Measurements from ENCODE around the gene TPD52L2.
"Not testable (repeated sequence)": the region's sequence is repeated elsewhere in the genome, so short reads cannot be mapped to it uniquely, and the experiment has no call there.

TPD52L2 gene

DNA sequence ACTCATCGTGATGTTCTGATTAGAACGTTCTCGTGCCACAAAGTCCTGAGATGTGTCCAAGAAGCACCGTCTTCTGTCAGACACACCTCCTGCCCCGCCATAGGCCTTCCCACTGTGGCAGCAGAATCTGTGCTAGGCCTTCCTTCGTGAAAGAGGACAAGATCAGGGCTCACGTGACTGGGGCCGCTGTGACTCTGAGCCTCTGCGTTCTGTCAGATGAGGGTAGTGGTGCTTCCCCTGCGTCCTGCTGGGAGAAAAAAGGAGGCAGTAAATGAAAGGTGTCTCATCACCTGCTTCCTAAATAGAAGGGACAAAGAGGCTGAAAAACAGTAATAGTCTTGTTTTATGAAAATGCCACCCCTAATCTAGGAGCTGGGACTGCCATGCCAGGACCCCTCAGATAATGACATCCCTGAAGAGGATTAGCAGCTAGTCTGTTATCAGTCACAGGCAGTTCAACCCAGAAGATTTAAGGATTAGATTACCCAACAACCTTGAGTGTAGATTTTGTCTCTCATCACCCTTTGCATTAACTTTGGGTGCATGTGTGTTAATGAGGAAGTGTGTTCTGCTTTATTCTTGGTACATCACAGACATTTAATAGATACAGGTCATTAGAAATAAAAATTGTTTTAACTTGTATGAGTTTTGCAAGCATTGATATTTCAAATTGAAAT, 34.0 kb downstream of the TPD52L2 start:
- DNase-seq = no peak

DNA sequence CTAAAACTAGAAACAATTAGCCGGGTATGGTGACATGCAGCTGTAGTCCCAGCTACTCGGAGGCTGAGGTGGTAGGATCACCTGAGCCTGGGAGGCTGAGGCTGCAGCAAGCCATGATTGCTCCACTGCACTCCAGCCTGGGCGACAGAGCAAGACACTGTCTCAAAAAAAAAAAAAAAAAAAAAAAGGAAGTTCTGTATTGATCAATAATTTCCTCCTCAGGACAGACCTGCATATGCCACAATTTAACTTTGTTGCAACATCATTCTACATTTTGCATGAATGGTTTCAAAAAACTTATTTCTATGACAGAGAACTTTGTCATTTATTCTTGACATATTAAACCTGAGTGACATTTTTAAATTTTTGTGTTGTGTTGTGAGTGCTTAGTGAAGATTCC, 35.3 kb downstream of the TPD52L2 start:
- no peak for DNase-seq

DNA sequence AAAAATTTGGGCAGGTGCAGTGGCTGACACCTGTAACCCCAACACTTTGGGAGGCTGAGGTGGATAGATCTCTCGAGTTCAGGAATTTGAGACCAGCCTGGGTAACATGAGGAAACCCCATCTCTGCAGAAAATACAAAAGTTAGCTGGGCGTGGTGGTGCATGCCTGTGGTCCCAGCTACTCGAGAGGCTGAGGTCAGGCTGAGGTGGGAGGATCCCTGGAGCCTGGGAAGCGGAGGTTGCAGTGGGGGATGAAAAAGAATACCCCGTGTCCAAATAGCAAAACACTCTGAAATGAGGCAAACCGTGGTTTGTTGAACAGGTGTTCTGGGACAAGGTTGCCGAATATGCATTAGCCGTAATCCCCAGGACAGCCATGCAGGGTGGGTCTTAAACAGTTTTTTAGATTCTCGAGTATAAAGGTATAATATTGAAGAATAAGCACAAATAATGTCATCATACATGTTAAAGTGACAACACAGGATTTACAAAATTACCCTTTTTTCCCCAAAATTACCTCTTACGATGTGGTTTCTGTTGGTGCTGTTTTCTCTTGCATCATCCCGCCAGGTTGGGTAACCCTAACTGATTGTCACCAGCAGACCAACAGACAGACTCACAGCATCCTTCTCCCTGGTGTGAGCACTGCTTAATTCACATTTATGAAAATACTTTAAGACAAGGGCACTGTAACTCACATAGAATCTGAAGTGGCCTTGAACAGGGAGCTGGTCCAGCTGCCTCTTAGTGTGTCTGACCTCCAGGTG, 38.9 kb downstream of the TPD52L2 start:
- DNase-seq = no peak

DNA sequence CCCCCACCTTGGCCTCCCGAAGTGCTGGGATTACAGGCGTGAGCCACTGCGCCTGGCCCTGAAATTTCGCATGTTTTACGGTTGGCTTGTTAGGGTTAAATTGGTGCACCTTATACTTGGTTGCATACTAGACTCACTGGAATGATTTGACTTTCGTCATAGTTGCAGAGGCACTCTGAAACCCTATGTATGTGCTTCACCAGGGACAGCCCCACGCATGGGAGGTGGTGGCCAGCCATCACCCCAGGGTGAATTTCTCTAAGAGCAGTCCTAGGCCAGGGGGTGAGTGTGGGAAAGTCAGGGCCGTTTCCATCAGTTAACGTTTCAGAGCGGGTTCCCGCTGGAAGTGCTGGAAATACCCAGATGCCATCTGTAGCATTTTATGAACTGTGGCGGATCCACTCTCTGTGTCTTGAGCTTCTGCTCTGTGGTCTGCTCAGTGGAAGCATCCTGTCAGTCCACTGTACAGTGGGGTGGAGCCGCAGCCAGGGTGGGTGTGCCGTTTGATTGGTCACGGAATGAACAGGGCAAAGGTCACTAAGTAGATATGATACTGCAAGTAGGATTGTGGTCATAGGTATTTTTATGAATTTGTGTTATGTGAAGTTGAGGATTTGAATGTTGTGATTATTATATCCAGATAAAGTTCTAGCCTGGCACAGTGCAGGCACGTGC, 43.1 kb downstream of the TPD52L2 start:
- DNase-seq = no peak

DNA sequence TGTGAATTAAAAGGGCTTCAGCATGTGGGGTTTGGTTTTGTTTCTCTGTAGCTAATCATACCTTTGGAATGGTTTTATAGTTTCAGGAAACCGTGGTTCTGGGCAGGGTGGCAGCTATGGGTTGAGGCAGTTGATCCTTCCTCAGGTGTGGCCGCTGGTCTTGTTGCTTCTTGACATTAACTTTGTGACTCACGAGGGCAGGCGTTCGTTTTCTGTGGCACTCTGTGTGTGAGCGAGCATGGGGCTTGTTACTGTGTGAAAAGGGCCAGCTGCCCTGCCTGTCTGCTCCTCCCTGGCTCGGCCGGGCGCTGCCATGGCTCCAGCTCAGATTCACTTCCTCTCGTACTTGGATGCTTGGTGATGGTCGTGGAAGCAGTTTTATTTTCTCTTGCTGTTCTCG, 46.1 kb downstream of the TPD52L2 start:
- DNase-seq = no peak

DNA sequence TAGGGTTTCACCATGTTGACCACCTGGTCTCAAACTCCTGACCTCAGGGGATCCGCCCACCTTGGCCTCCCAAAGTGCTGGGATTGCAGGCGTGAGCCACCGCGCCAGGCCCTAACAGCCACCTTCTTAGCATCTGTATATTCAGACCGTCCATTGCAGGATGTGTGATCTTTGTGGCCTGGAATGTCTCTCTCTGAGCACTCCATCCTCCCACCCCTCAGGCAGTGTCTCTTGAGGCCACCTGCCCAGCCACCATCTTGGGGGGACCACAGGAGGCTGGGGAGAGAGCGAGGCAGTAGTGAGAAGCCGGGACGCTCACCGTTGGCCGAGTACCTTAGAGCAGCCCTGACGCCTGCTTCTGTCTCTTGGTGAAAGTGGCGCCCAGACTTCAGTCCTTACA, 48.7 kb downstream of the TPD52L2 start:
- no peak for DNase-seq

DNA sequence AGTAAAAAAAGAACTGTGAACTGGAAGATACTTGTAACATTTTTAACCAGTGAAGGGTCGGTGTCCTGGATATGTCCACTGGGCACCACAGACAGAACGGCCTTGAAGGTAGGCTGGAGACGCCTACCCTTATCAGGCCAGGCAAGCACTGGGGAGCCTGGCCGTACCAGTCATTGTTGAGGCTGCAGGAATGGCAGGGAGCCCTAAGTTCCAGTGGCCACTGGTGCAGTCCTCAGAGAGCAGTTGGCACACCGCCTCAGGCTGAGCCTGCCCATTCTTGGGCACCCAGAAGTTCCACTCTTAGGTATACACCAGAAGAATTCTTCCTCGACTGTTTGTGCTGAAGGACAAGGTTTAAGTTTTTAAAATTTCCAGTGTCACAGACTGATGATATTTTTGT, 50.4 kb downstream of the TPD52L2 start:
- no peak for DNase-seq

DNA sequence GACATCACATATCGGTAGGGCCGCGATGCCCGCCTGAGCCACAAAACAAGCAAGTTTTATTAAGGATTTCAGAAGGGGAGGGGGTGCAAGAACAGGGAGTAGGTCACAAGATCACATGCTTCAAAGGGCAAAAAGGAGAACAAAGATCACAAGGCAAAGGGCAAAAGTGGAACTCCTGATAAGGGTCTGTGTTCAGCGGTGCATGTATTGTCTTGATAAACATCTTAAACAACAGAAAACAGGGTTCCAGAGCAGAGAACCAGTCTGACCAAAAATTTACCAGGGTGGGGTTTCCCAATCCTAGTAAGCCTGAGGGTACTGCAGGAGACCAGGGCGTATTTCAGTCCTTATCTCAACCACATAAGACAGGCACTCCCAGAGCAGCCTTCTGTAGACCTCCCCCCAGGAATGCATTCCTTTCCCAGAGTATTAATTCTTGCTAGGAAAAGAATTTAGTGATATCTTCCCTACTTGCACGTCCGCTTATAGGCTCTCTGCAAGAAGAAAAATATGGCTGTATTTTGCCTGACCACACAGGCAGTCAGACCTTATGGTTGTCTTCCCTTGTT, 51.4 kb downstream of the TPD52L2 start:
- not testable (repeated sequence) for DNase-seq

DNA sequence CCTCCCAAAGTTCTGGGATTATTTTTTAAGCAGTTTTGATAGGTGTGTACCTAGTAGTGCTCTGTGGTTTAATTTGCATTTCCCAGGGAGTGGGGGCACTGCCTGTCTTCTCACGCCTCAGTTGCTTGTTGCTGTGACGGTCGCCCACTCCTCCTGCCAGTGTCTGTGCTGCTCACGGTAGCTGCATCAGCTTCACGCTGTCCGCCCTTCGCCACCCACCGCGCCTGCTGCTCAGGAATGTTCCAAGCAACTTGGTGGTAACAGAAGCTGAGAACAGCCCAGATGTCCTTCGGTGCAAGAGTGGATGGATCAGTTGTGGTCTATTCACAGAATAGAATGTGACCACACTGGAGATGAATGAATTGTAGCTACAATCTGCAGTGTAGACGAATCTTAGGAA, 52.7 kb downstream of the TPD52L2 start:
- no peak for DNase-seq

DNA sequence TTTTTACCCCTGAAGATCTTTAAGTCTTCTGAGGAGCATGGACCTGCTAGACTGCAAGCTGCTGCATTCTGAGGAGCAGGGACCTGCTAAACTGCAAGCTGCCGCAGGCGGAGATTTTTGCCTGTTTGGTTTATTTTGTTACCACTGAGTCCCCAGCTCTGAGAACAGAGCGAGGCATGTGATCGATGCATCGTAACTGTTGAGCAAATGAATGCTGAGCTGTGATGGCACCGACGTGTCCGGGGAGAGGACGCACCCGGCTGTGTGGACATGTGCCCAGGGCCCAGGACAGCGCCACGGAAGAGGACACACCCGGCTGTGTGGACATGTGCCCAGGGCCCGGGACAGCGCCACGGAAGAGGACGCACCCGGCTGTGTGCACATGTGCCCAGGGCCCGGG, 54.1 kb downstream of the TPD52L2 start:
- no peak for DNase-seq

DNA sequence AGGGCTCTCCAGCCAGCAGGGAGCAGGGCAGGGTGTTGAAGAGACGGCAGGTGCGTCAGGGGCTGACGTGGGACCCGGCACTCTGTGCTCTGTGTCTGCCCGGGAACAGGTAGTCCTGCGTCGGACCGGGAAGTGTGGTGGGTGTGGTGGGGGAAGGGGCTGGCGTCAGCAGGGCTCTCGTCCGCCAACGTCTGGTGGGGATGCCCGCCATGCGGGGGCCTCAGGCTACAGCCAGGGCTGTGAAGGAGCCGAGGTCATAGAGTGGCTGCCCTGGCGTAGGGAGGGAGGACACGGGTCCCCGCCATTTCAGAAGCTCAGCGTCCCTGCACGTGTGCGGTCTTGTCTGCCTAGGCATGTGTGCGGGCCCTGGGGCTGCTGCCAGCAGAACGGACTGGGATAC, 55.2 kb downstream of the TPD52L2 start:
- no peak for DNase-seq

DNA sequence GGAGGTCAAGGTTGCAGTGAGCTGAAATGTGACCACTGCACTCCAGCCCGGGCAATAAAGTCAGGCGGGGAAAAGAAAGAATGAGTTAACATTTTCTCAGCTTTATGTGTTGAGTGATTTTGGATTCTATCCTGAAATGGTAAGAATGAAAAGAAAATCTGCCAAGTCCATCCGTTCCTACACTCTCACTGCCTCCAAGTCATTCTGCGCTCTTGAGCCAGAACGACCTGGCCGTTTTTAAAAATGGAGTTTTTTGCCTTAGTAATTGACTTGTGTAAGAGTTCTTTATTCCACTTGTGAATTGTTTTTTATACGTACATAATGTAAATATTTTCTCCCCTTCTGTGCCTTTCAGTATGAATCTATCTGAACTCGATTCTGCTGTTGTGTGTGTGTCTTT, 58.6 kb downstream of the TPD52L2 start:
- no peak for DNase-seq

DNA sequence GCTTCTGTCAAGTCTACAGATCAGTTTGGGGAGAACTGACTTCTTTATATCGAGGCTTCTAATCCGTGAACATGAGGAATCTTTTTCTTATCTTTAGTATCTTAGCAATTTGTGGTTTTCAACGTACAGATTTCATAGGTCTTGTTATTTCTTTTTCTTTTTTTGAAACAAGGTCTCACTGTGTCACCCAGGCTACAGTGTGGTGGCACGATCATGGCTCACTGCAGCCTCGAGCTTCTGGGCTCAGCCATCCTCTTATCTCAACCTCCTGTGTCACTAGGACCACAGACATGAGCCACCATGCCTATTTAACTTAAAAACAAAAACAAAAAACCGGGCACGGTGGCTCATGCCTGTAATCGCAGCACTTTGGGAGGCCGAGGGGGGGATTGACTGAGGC, 59.2 kb downstream of the TPD52L2 start:
- no peak for DNase-seq

DNA sequence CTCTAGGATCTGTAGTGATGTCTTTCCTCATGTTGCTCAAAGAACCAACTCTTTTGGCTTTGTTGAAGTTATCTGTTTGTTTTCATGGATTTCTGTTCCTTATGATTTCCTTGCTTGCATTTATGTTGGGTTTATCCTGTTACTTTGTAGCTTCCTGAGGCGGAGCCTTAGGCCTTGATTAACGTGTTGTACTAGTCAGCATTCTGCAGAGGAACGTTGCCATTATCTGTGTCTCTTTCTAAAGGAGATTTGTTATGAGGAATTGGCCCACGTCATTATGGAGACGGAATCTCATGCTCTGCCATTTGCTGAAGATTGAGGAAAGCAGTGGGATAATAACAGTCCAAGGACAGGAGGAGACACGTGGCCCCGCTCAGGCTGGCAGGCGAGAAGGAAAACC, 61.2 kb downstream of the TPD52L2 start:
- no peak for DNase-seq

DNA sequence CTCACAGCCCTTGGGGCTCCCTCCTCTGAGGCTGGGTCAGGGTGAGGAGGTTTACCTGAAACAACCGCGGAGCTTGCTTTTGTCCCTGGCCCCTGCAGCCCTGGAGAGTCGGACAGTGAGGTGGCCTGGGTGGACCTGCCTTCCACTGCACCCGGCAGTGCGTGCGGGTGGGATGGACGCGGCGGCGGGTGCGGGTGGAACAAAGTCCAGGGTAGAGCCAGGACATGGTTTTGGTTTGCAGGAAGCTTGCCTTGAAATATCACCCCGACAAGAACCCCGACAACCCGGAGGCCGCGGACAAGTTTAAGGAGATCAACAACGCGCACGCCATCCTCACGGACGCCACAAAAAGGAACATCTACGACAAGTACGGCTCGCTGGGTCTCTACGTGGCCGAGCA, 64.0 kb downstream of the TPD52L2 start:
- DNase-seq = no peak

DNA sequence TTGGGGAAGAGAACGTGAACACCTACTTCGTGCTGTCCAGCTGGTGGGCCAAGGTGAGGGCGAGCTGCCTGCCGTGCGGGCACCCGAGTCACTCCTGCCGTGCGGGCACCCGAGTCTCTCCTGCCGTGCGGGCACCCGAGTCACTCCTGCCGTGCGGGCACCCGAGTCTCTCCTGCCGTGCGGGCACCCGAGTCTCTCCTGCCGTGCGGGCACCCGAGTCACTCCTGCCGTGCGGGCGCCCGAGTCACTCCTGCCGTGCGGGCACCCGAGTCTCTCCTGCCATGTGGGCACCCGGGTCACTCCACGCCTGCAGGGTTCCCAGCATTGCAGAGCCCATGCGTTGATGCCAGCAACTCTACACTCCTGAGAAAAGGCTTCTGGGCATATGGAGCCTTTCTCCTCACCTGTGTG, 64.4 kb downstream of the TPD52L2 start:
- DNase-seq = not testable (repeated sequence)

DNA sequence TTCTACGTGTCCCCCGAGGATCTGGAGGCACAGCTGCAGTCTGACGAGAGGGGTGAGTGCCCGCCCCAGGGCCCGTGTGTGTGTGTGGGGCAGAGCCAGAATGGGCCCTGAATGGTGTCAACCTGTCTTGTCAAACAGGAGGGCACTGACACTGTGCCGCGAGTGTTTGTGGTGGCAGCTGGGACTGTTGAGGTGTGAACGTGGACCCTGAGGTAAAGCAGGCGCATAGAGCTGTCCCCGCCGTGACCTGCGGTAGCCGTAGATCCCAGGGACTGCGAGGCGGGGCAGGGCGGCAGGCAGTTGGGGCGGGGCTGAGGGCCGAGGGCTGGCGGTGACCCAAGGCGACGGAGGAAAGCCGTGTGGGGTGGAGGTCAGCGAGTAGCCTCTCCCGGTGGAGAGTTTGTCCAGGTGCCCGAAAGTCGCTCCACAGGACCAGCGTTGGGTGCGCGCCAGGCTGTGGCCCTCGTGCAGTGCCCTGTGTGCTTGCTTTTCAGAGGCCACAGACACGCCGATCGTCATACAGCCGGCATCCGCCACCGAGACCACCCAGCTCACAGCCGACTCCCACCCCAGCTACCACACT, 66.0 kb downstream of the TPD52L2 start:
- DNase-seq = no peak

DNA sequence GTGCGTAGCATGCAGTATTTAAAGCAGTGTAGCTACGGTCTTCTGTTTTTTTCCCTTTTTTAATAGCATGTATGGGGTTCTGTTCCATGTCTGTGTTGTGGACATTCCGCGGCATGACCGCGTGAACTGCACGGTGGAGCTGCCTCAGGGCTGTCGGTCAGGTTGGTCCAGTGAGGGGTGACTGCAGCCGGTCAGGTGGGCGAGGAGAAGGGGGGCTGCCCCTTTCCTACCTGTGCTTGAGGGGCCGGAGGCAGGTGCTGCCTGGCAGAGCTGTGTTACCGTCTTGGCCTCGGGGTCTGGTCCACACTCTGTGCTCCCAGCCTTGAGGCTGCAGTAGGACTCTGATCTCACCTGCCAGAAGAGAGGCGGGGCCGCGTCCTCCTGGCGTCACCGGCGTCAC, 66.7 kb downstream of the TPD52L2 start:
- no peak for DNase-seq

DNA sequence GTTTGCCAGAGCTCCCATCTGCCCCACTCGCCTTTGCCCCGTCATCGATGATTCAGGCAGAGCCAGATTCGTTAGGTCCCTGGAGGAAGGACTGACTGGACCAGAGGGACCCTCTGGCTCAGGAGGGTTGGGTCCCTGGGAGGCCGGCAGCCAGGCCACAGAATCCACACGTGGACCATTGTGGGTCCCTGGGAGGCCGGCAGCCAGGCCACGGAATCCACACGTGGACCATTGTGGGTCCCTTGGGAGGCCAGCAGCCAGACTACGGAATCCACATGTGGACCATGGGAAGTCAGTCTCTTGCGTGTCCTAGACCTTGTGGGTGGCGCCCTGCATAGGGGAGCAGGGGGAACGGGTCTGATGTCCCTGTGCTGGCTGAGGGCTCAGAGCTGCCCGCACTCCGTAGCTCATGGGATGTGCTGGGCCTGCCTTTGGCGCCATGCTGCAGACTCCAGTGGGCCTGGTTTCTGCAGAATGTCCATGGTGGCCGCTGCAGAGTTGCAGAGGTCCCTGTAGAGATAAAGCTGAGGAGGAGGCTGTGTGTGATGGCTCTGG, 67.6 kb downstream of the TPD52L2 start:
- no peak for DNase-seq

DNA sequence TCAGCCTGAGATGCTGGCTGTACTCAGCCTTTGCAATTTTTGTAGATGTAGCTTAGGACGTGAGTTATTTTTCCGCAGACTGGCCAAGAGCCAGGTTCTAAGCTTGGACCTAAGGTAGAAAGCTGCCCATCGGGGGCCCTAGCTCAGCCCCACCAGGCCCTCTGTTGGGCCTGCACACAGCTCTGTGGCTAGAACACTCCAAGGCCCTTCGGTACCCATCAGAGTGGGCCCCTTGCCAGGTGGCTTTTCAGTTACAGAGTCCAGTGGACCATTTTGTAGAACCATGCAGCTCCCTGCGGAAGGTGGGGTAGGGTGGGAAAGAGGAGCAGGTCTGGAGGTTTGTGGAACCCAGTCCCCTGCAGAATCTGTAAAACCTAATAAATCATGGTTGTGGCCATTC, 68.6 kb downstream of the TPD52L2 start:
- no peak for DNase-seq

DNA sequence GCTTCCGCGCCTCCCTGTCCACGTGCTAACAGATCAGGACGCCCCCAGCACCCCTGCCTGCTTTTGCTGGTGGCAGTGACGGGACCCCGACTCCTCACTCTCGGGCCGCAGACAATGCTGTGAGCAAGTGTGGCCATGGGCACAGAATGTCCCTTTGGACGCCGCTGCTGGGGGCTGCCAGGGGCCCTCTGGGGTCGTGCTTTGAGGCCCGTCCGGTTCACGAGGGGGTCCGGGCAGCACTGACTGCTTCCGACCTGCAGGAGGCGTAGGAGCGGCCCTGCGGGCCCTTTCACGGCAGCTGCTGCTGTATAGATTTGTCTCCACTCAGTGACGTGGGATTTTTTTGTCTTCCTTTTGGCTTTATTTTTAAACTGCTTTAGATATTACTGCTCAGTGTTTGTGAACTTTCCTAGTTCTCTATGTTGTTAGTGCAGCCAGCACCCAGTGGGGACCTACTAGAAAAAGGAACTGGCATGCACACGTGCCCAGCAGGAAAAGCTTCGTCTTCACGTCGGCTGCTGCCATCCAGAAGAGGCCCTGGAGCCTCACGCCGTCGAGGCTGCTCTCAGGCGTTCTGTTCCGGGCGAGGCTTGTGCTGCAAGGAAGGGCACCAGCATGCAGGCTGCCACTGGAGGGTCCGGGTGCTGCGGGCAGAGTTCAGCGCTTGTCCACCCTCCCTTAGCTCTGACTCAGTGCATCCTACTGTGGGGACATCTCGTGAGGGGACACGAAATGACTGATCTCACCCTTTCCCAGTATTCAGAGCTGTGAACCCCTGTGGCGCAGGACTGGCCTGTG, 69.4 kb downstream of the TPD52L2 start:
- DNase-seq = no peak

DNA sequence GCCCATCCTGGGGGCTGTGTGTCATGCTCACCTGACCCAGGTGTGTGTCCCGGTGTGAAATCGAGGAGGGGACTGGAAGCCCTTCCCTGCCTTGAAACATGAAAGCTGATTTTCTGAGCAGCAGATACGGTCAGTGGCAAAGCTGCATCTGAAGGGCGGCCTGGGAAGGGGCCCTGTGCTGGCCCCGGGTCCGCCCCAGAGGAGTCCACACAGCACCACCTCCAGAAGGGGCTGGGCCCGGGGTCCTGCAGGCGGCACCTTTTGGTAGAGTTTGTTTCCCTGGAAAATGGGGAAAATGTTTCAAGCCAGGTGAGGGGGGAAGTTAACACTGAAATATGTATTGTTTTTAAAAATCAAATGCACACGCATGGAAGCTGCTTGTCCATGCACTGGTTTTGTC, 70.4 kb downstream of the TPD52L2 start:
- DNase-seq = no peak
